Activated naive CD4-positive, alpha-beta T cell treated with anti-CD3 and anti-CD28 coated beads, Interleukin-2, amount 50 U/mL, for 24 hours (primary cell): ENCODE measurements around the gene MDK.

ENCODE experiments used
- H3K27ac Mint-ChIP-seq: one replicate; pipeline ENCODE4 v1.8.0; 2021; ENCODE audit warnings: mild to moderate bottlenecking, mixed read lengths
- H3K27me3 Mint-ChIP-seq: one replicate; pipeline ENCODE4 v1.8.0; 2021; ENCODE audit warnings: mixed read lengths
- H3K36me3 Mint-ChIP-seq: one replicate; pipeline ENCODE4 v1.8.0; 2021; ENCODE audit warnings: mixed read lengths
- H3K4me1 Mint-ChIP-seq: one replicate; pipeline ENCODE4 v1.8.0; 2021; ENCODE audit warnings: mixed read lengths
- H3K4me3 Mint-ChIP-seq: one replicate; pipeline ENCODE4 v1.8.0; 2021; ENCODE audit warnings: mild to moderate bottlenecking, mixed read lengths
- H3K9me3 Mint-ChIP-seq: one replicate; pipeline ENCODE4 v1.8.0; 2021; ENCODE audit warnings: mixed read lengths

The MDK gene

GRCh38 chr11:46383404-46383758 is 1.9 kb downstream of the MDK start:
- Mint-ChIP-seq H3K27me3 (peaks cover 24% of the 10 kb centered on the region), H3K27ac (no peak overlapping the region), H3K9me3 (no peaks in the 10 kb centered on the region), H3K36me3 (no peaks in the 10 kb centered on the region), H3K4me1 (peaks cover 18% of the 10 kb centered on the region), H3K4me3 (no peak overlapping the region)

- peaks cover 26% of the 10 kb centered on the region for H3K27me3 Mint-ChIP-seq
- no peaks in the 10 kb centered on the region for H3K9me3 Mint-ChIP-seq
- no peak overlapping the region for H3K4me3 Mint-ChIP-seq
- peaks cover 21% of the 10 kb centered on the region for H3K4me1 Mint-ChIP-seq
- no peaks in the 10 kb centered on the region for H3K36me3 Mint-ChIP-seq
- no peak overlapping the region for H3K27ac Mint-ChIP-seq
Measured at GRCh38 chr11:46383974-46384701, 2.7 kb downstream of the MDK start.

DNA sequence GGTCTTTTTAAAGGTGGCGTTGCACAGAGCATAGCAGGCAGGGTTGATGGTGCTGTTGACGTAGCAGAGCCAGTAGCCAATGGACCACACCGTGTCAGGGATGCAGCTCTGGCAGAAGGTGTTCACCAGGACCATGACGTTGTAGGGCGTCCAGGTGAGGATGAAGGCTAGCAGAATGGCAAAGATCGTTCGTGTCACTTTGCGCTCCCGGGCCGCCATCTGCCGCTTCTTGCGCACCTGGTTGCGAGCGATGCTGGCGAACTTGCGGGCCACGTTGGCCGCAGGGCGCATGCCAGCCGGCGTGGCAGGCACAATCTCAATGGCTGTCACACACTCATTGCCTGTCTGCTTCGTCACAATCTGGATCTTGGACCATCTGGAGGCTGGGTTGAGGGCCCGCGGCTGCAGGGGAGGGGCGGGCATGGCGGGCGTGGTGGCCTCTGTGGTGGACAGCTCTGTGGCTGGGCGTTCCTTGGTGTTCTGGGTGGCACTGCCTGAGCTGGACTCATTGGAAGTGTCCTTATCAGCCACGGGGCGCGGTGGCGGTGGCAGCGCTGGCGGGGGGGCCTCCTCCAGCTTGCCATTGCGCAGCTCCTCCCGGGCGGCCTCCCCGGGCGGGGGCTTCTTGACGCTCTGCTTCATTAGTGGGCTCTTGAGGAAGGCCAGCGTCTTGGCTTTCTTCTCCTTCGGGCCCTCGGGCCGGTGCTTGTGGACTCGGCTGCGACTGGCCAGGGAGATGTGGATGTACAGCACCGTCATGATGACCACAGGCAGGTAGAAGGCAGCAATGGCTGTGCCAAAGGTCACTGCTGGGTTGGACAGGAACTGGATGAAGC is 3.9 kb downstream of the MDK start:
- Mint-ChIP-seq H3K27ac (no peak overlapping the region), H3K4me3 (no peak overlapping the region), H3K9me3 (no peaks in the 10 kb centered on the region), H3K4me1 (peaks cover 23% of the 10 kb centered on the region), H3K27me3 (peaks cover 28% of the 10 kb centered on the region), H3K36me3 (no peaks in the 10 kb centered on the region)

DNA sequence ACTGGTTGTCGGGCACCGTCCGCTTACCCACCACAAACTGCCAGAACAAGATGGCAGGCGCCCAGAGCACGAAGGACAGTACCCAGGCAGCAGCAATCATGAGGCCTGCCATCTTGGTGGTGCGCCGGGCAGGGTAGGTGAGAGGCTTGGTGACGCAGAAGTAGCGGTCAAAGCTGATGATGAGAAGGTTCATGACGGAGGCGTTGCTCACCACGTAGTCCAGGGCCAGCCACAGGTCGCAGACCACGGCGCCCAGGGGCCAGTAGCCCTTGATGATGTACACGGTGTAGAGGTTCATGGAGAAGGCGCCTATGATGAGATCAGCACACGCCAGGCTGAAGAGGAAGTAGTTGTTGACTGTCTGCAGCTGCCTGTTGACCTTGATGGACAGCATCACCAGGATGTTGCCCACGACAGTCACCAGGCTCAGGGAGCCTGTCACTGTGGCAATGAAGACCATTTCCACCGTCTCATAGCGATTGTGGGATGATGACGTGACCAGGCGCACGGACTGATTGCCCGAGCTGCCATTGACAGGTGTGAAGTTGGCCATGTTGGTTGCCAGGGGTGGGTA is 4.6 kb downstream of the MDK start:
- H3K27me3 Mint-ChIP-seq = peaks cover 32% of the 10 kb centered on the region

DNA sequence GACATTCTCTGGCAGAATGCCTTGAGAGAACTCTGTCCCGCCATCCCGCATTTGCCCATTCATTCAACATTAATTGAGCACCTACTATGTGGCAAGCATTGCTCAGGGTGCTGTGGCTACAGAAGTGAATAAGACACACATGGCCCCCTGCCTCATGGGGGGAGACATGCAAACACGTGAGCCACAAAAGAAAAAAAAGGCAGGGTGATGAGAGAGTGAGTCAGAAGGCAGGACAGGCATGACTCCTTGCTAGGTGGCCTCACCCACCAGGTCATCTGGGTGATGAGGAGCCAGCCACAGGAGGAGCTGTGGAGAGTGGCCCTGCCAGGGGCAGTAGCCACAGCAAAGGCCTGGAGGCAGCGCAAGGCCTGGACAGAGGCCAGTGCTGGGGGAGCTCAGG is 5.2 kb downstream of the MDK start:
- H3K36me3 Mint-ChIP-seq = no peaks in the 10 kb centered on the region
- no peaks in the 10 kb centered on the region for H3K9me3 Mint-ChIP-seq
- H3K4me3 Mint-ChIP-seq = peak overlapping the region; percentile 30
- peaks cover 22% of the 10 kb centered on the region for H3K4me1 Mint-ChIP-seq
- H3K27ac Mint-ChIP-seq = peak overlapping the region; percentile 80
- H3K27me3 Mint-ChIP-seq = peaks cover 32% of the 10 kb centered on the region

More for the DNA sequence above, 4.6 kb downstream of the MDK start:
- no peaks in the 10 kb centered on the region for H3K36me3 Mint-ChIP-seq
- peaks cover 22% of the 10 kb centered on the region for H3K4me1 Mint-ChIP-seq
- no peak overlapping the region for H3K27ac Mint-ChIP-seq
- H3K4me3 Mint-ChIP-seq = no peak overlapping the region
- no peaks in the 10 kb centered on the region for H3K9me3 Mint-ChIP-seq

- peaks cover 32% of the 10 kb centered on the region for H3K27me3 Mint-ChIP-seq
- no peaks in the 10 kb centered on the region for H3K36me3 Mint-ChIP-seq
- H3K4me1 Mint-ChIP-seq = peaks cover 22% of the 10 kb centered on the region
- H3K4me3 Mint-ChIP-seq = no peak overlapping the region
- H3K27ac Mint-ChIP-seq = no peak overlapping the region
- H3K9me3 Mint-ChIP-seq = no peaks in the 10 kb centered on the region
Measured at GRCh38 chr11:46387456-46387855, 6.0 kb downstream of the MDK start.

GRCh38 chr11:46387919-46388618 is 6.6 kb downstream of the MDK start:
- H3K4me3 Mint-ChIP-seq = no peak overlapping the region
- H3K27ac Mint-ChIP-seq = no peak overlapping the region
- H3K36me3 Mint-ChIP-seq = peaks cover 1% of the 10 kb centered on the region
- peaks cover 36% of the 10 kb centered on the region for H3K27me3 Mint-ChIP-seq
- peaks cover 28% of the 10 kb centered on the region for H3K4me1 Mint-ChIP-seq
- H3K9me3 Mint-ChIP-seq = no peaks in the 10 kb centered on the region

DNA sequence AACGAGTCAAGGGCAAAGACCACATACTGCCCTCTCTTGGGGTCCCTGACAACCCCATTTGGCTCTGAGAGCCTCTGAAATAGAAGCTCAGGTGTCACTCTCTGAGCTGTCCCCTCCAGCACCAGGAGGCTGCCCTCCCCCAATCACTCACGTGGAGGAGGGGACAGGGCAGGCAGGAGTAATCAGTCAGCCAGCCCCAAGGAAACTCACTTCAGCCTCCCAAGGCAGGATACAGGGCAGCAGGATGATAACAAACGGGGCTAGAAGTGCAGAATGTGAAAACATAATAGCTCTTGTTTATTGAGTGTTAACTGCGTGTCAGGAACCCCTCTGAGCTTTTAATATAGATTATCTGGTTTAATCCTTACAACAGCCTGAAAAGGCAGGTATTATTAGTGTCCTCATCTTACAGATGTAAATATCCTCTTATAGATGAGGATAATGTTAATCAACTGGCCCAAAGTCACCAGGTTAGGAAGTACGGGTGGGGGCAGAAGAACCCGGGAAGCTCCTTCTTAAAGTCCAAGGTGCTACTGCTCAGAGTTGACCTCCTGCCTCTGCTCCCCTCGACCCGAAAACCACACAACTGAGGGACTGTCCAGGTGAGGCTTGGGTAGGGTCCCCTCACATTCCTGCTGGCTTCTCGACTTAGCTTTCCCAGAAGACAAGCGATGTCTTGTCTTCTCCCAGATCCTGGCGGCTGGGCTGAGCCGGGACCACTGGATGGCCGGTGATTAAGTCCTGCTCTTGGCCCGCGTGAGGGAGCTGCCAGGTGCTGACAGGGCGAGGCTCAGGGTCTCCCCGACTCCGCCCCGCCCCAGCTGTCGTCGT is 7.4 kb downstream of the MDK start:
- H3K36me3 Mint-ChIP-seq = peaks cover 1% of the 10 kb centered on the region
- H3K27me3 Mint-ChIP-seq = peaks cover 38% of the 10 kb centered on the region
- no peaks in the 10 kb centered on the region for H3K9me3 Mint-ChIP-seq
- H3K4me1 Mint-ChIP-seq = peaks cover 30% of the 10 kb centered on the region
- no peak overlapping the region for H3K4me3 Mint-ChIP-seq
- H3K27ac Mint-ChIP-seq = no peak overlapping the region

DNA sequence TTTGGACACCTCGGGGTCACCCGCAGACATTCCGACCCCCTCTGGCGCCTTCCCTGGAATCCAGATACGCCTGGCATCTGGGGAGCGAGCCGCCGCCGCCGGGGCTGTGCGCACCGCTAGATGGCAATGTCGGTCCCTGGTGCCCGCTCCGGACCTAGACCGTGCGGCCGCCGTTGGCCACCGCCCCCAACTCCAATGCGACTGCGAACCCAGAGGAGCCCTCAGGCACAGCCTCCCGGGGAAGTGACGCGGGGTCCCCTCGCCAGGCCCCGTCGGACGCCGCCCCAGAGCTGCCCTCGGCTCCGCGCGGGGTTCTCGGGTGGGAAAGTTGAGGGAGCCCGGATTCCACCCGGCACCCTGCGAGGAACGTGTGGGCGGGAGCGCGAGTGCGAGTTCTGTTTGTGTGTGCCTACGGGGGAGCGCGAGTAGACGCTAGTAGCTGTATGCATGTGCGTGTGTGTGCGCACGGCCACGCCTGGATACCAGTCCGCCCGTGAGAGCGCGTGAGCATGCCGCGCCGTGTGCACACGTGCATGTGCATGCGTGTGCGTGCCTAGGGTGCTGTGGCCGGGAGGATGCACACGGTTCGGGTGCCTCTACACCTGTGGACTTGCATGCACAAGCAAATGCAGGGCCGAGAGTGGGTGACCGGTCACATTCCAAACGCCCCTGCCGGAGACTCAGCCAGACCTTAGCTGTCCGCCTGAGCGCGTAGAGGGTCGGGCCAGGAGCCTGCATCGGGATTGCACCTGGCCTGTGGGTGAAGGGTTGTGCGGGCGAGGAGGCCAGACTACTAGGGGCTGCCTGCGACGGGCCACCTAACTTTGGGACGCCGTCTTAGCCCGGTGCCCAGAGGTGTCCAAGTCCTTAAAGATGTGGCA is 8.2 kb downstream of the MDK start:
- peaks cover 38% of the 10 kb centered on the region for H3K27me3 Mint-ChIP-seq
- no peak overlapping the region for H3K27ac Mint-ChIP-seq
- peaks cover 30% of the 10 kb centered on the region for H3K4me1 Mint-ChIP-seq
- H3K36me3 Mint-ChIP-seq = peaks cover 1% of the 10 kb centered on the region
- H3K9me3 Mint-ChIP-seq = no peaks in the 10 kb centered on the region
- H3K4me3 Mint-ChIP-seq = peak overlapping the region; percentile 30

- peaks cover 1% of the 10 kb centered on the region for H3K36me3 Mint-ChIP-seq
- H3K27me3 Mint-ChIP-seq = peaks cover 36% of the 10 kb centered on the region
- H3K4me3 Mint-ChIP-seq = no peak overlapping the region
- no peaks in the 10 kb centered on the region for H3K9me3 Mint-ChIP-seq
- no peak overlapping the region for H3K27ac Mint-ChIP-seq
- peaks cover 30% of the 10 kb centered on the region for H3K4me1 Mint-ChIP-seq
Measured at GRCh38 chr11:46390331-46391171, 9.1 kb downstream of the MDK start.

GRCh38 chr11:46391186-46391577 is 9.7 kb downstream of the MDK start:
- H3K27ac Mint-ChIP-seq = no peak overlapping the region

GRCh38 chr11:46391578-46392420 is 10.3 kb downstream of the MDK start, which contains the start of gene CHRM4:
Gene CHRM4, minus strand, starts transcription at chr11:46391776. Its CDS starts 5,219 bp downstream, at chr11:46386557.
- Mint-ChIP-seq H3K4me1 (peaks cover 23% of the 10 kb centered on the region), H3K36me3 (peaks cover 1% of the 10 kb centered on the region), H3K9me3 (no peaks in the 10 kb centered on the region), H3K27ac (peak within 1 kb of the TSS; percentile 70), H3K4me3 (peak within 1 kb of the TSS; percentile 68), H3K27me3 (peaks cover 24% of the 10 kb centered on the region)

More at GRCh38 chr11:46391186-46391577, 9.7 kb downstream of the MDK start:
- Mint-ChIP-seq H3K4me3 (no peak overlapping the region), H3K36me3 (peaks cover 1% of the 10 kb centered on the region), H3K27me3 (peaks cover 31% of the 10 kb centered on the region), H3K4me1 (peaks cover 30% of the 10 kb centered on the region), H3K9me3 (no peaks in the 10 kb centered on the region)
